HEK293 (cell line): Measurements from ENCODE around the gene GUCA1C.

Experiments
- CTCF ChIA-PET: fragments of 350-600 bp; formaldehyde crosslinking; extraction: SDS; loops from one replicate; lab custom pipeline; 2021; ENCODE audit warnings: antibody characterized with exemption; lab: Yijun Ruan, JAX
- POLR2A ChIA-PET: fragments of 300-600 bp; formaldehyde crosslinking; extraction: SDS; loops from one replicate; lab custom pipeline; 2020; ENCODE audit warnings: antibody characterized with exemption, inconsistent platforms; lab: Yijun Ruan, JAX
- H3K27ac ChIP-seq: fragments of 200-500 bp; sonication (Bioruptor generic); 2 replicates; pipeline ENCODE4 v1.5.1; 2014; ENCODE audit warnings: low read depth, low read length, control low read depth, inconsistent platforms; ENCODE audit errors: extremely low read depth
- H3K36me3 ChIP-seq, 2 experiments: fragments of 200-500 bp in 1 of 2; sonication (Bioruptor generic) in 1 of 2; 1 replicate in 1 of 2; 2 replicates in 1 of 2; pipeline ENCODE4 v1.5.1; 2014 to 2017; ENCODE audit warnings: inconsistent platforms in 2 of 2, low read length in 2 of 2; ENCODE audit not compliant: control insufficient read depth in 2 of 2, insufficient read depth in 1 of 2
- H3K4me1 ChIP-seq: fragments of 200-500 bp; sonication (Bioruptor generic); 2 replicates; pipeline ENCODE4 v1.5.1; 2014; ENCODE audit warnings: mild to moderate bottlenecking, low read length, inconsistent platforms; ENCODE audit not compliant: control insufficient read depth, insufficient read depth
- H3K4me3 ChIP-seq: 2 replicates; pipeline ENCODE4 v1.5.1; 2011; ENCODE audit warnings: low read depth, mild to moderate bottlenecking, control low read depth, low read length, moderate library complexity
- H3K9me3 ChIP-seq: fragments of 200-500 bp; sonication (Bioruptor generic); 2 replicates; pipeline ENCODE4 v1.5.1; 2014; ENCODE audit warnings: low read depth, low read length, inconsistent platforms; ENCODE audit not compliant: control insufficient read depth, insufficient read depth
- GLI4 ChIP-seq: fragments of 450-650 bp; formaldehyde crosslinking; IDR thresholded peaks from 2 replicates; pipeline ENCODE4 v1.5.1; 2016; ENCODE audit warnings: missing biosample characterization, missing genetic modification characterization
- GLIS2 ChIP-seq: fragments of 450-650 bp; formaldehyde crosslinking; IDR thresholded peaks from 2 replicates; pipeline ENCODE4 v1.5.1; 2016; ENCODE audit warnings: missing biosample characterization, missing genetic modification characterization
- KLF8 ChIP-seq: fragments of 450-650 bp; formaldehyde crosslinking; IDR thresholded peaks from 2 replicates; pipeline ENCODE4 v1.5.1; 2016; ENCODE audit warnings: missing biosample characterization, missing genetic modification characterization
- SCRT2 ChIP-seq: fragments of 450-650 bp; formaldehyde crosslinking; IDR thresholded peaks from 2 replicates; pipeline ENCODE4 v1.5.1; 2016; ENCODE audit warnings: missing biosample characterization, missing genetic modification characterization
- TSHZ1 ChIP-seq: fragments of 450-650 bp; formaldehyde crosslinking; IDR thresholded peaks from 2 replicates; pipeline ENCODE4 v1.5.1; 2016; ENCODE audit warnings: missing biosample characterization, missing genetic modification characterization, borderline replicate concordance
- ZBTB10 ChIP-seq: fragments of 450-650 bp; formaldehyde crosslinking; IDR thresholded peaks from 2 replicates; pipeline ENCODE4 v1.5.1; 2016; ENCODE audit warnings: missing biosample characterization, missing genetic modification characterization
- ZBTB26 ChIP-seq: fragments of 450-650 bp; formaldehyde crosslinking; optimal IDR thresholded peaks from 2 replicates; pipeline ENCODE3; 2016; ENCODE audit warnings: missing biosample characterization, mild to moderate bottlenecking, missing genetic modification characterization
- ZNF354C ChIP-seq: fragments of 450-650 bp; formaldehyde crosslinking; IDR thresholded peaks from 2 replicates; pipeline ENCODE4 v1.5.1; 2016; ENCODE audit warnings: missing biosample characterization, missing genetic modification characterization, low read depth, borderline replicate concordance
- ZNF391 ChIP-seq: fragments of 450-650 bp; formaldehyde crosslinking; IDR thresholded peaks from 2 replicates; pipeline ENCODE4 v1.5.1; 2016; ENCODE audit warnings: low read depth, missing biosample characterization, missing genetic modification characterization, borderline replicate concordance
- ZNF514 ChIP-seq: fragments of 450-650 bp; formaldehyde crosslinking; IDR thresholded peaks from 2 replicates; pipeline ENCODE4 v1.5.1; 2016; ENCODE audit warnings: missing biosample characterization, missing genetic modification characterization
- ZNF518A ChIP-seq: fragments of 450-650 bp; formaldehyde crosslinking; conservative IDR thresholded peaks from 2 replicates; pipeline ENCODE4 v1.5.1; 2016; ENCODE audit warnings: low read depth, missing biosample characterization, missing genetic modification characterization
- ZNF521 ChIP-seq: fragments of 450-650 bp; formaldehyde crosslinking; IDR thresholded peaks from 2 replicates; pipeline ENCODE4 v1.5.1; 2017; ENCODE audit warnings: missing biosample characterization, mild to moderate bottlenecking, missing genetic modification characterization
- ZNF529 ChIP-seq: fragments of 450-650 bp; formaldehyde crosslinking; IDR thresholded peaks from 2 replicates; pipeline ENCODE4 v1.5.1; 2017; ENCODE audit warnings: missing genetic modification characterization, missing biosample characterization; ENCODE audit not compliant: insufficient replicate concordance
- ZNF658 ChIP-seq: fragments of 450-650 bp; formaldehyde crosslinking; IDR thresholded peaks from 2 replicates; pipeline ENCODE4; 2016; ENCODE audit warnings: missing biosample characterization, missing genetic modification characterization
- ZNF747 ChIP-seq: fragments of 450-650 bp; formaldehyde crosslinking; IDR thresholded peaks from 2 replicates; pipeline ENCODE4 v1.5.1; 2016; ENCODE audit warnings: missing biosample characterization, missing genetic modification characterization
- ZNF785 ChIP-seq: fragments of 450-650 bp; formaldehyde crosslinking; IDR thresholded peaks from 2 replicates; pipeline ENCODE4 v1.5.1; 2016; ENCODE audit warnings: missing biosample characterization, missing genetic modification characterization
- ZNF791 ChIP-seq: fragments of 450-650 bp; formaldehyde crosslinking; IDR thresholded peaks from 2 replicates; pipeline ENCODE4 v1.5.1; 2016; ENCODE audit warnings: missing biosample characterization, missing genetic modification characterization
- ZNF843 ChIP-seq: fragments of 450-650 bp; formaldehyde crosslinking; IDR thresholded peaks from 2 replicates; pipeline ENCODE4 v1.5.1; 2016; ENCODE audit warnings: missing biosample characterization, missing genetic modification characterization
- ZSCAN30 ChIP-seq: fragments of 450-650 bp; IDR thresholded peaks from 2 replicates; pipeline ENCODE4 v1.5.1; 2018; ENCODE audit warnings: missing biosample characterization, mild to moderate bottlenecking, missing genetic modification characterization, moderate library complexity

GUCA1C gene

GRCh38 chr3:108985844-108986243, 32.2 kb upstream of the GUCA1C start:
- Histone ChIP-seq H3K27ac (no peak overlapping the region), H3K9me3 (no peaks in the 10 kb centered on the region), H3K4me1 (no peaks in the 10 kb centered on the region), H3K4me3 (no peak overlapping the region), H3K36me3 (no peaks in the 10 kb centered on the region)
- ChIA-PET POLR2A (no interaction called here), CTCF (interaction anchor here (0.7 kb wide), 1 partner anchor 13 kb away, joined by 3 read pairs; no protein-coding TSS in a partner anchor)
- TF ChIP-seq GLIS2, result no peak
- no peak for TF ChIP-seq ZBTB10 (tag by site-specific recombination)
- no peak for TF ChIP-seq ZSCAN30 (tag by site-specific recombination)
- no peak for TF ChIP-seq ZBTB26 (tag by site-specific recombination)

- POLR2A ChIA-PET, result no interaction called here
These were observed 29.4 kb upstream of the GUCA1C start for GRCh38 chr3:108983051-108983450.

GRCh38 chr3:108976058-108976457, 22.4 kb upstream of the GUCA1C start:
- Histone ChIP-seq H3K9me3 (no peaks in the 10 kb centered on the region), H3K36me3 (no peaks in the 10 kb centered on the region), H3K4me3 (no peak overlapping the region), H3K4me1 (no peaks in the 10 kb centered on the region), H3K27ac (no peak overlapping the region)
- ChIA-PET POLR2A (no interaction called here), CTCF (no interaction called here)
- TF ChIP-seq ZNF785 (tag by site-specific recombination) (no peak), ZNF514 (tag by site-specific recombination) (no peak), ZNF521 (tag by site-specific recombination) (no peak), ZNF658 (no peak), KLF8 (tag by site-specific recombination) (no peak), TSHZ1 (no peak), ZNF843 (no peak), ZNF518A (tag by site-specific recombination) (no peak), ZNF791 (tag by site-specific recombination) (no peak), GLI4 (tag by site-specific recombination) (no peak), SCRT2 (tag by site-specific recombination) (no peak), ZNF529 (tag by site-specific recombination) (no peak), ZNF354C (tag by site-specific recombination) (no peak)

More at GRCh38 chr3:108983051-108983450, 29.4 kb upstream of the GUCA1C start:
- no peaks in the 10 kb centered on the region for H3K9me3 ChIP-seq
- H3K36me3 ChIP-seq, result no peaks in the 10 kb centered on the region
- CTCF ChIA-PET, result no interaction called here
- TF ChIP-seq ZNF391 (tag by site-specific recombination) (no peak), ZNF747 (no peak)
- no peaks in the 10 kb centered on the region for H3K4me1 ChIP-seq
- H3K4me3 ChIP-seq, result no peak overlapping the region
- H3K27ac ChIP-seq, result no peak overlapping the region
